ENCODE measurements around the gene CGREF1.

- TF ChIP-seq, protein P1, sequence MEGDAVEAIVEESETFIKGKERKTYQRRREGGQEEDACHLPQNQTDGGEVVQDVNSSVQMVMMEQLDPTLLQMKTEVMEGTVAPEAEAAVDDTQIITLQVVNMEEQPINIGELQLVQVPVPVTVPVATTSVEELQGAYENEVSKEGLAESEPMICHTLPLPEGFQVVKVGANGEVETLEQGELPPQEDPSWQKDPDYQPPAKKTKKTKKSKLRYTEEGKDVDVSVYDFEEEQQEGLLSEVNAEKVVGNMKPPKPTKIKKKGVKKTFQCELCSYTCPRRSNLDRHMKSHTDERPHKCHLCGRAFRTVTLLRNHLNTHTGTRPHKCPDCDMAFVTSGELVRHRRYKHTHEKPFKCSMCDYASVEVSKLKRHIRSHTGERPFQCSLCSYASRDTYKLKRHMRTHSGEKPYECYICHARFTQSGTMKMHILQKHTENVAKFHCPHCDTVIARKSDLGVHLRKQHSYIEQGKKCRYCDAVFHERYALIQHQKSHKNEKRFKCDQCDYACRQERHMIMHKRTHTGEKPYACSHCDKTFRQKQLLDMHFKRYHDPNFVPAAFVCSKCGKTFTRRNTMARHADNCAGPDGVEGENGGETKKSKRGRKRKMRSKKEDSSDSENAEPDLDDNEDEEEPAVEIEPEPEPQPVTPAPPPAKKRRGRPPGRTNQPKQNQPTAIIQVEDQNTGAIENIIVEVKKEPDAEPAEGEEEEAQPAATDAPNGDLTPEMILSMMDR (IDR thresholded peaks at IDR 0.05), result no peak
- no peak for TF ChIP-seq POLR2A (IDR thresholded peaks at IDR 0.05)
Measured at GRCh38 chr2:27150639-27151230, 31.8 kb upstream of the CGREF1 start.

Measured in esophagus squamous epithelium (tissue), 4 donors.